Measurements from ENCODE around the gene GAREM2. TPM values are rescaled to one million over a fixed set of nuclear protein-coding genes. Genes with fewer than 3 reads are reported as not detected.

The GAREM2 gene
- total and polyA plus RNA-seq, 2 donors from 2014 or later, result 1.2 to 3.2 TPM

GRCh38 chr2:26169226-26169625 is 3.7 kb upstream of the GAREM2 start:
- intact Hi-C loops (cut with DNase I), result no loop called here
- no peak for TF ChIP-seq CTCF (IDR thresholded peaks at IDR 0.05; ENCODE audit: borderline replicate concordance, extremely low read depth, insufficient read depth)
- Histone ChIP-seq H3K4me3 (ENCODE audit: low read length in 3 of 3) (no peak overlapping the region), H3K36me3 (ENCODE audit: control insufficient read depth in 2 of 3, insufficient read depth in 3 of 3, low read length in 3 of 3) (no peaks in the 10 kb centered on the region), H3K27ac (ENCODE audit: low read depth in 2 of 2, low read length in 2 of 2) (no peak overlapping the region), H3K9me3 (ENCODE audit: control insufficient read depth in 2 of 3, insufficient read depth in 1 of 3, low read length in 3 of 3) (no peaks in the 10 kb centered on the region), H3K9ac (ENCODE audit: low read length in 3 of 3) (no peak overlapping the region), H3K4me1 (ENCODE audit: control insufficient read depth in 2 of 3, insufficient read depth in 2 of 3, low read depth in 1 of 3, low read length in 3 of 3) (peaks cover 0 to 5% (median 0%) of the 10 kb centered on the region in 3 donors), H3K27me3 (ENCODE audit: control insufficient read depth, insufficient read depth, low read length) (no peaks in the 10 kb centered on the region)
- DNase-seq (no peak), FAIRE-seq (no peak)

- H3K27me3 ChIP-seq (ENCODE audit: control insufficient read depth, insufficient read depth, low read length), result peaks cover 3% of the 10 kb centered on the region
- DNase-seq (no peak), FAIRE-seq (no peak)
- intact Hi-C loops (cut with DNase I), result no loop called here
- no peaks in the 10 kb centered on the region for H3K9me3 ChIP-seq (ENCODE audit: control insufficient read depth in 2 of 3, insufficient read depth in 1 of 3, low read length in 3 of 3)
- no peak overlapping the region for H3K9ac ChIP-seq (ENCODE audit: low read length in 3 of 3)
- TF ChIP-seq CTCF (IDR thresholded peaks at IDR 0.05; ENCODE audit: borderline replicate concordance, extremely low read depth, insufficient read depth), result no peak
- H3K36me3 ChIP-seq (ENCODE audit: control insufficient read depth in 2 of 3, insufficient read depth in 3 of 3, low read length in 3 of 3), result no peaks in the 10 kb centered on the region
- no peak overlapping the region for H3K27ac ChIP-seq (ENCODE audit: low read depth in 2 of 2, low read length in 2 of 2)
- no peaks in the 10 kb centered on the region for H3K4me1 ChIP-seq (ENCODE audit: control insufficient read depth in 2 of 3, insufficient read depth in 2 of 3, low read depth in 1 of 3, low read length in 3 of 3)
- no peak overlapping the region for H3K4me3 ChIP-seq (ENCODE audit: low read length in 3 of 3)
These were observed 3.0 kb upstream of the GAREM2 start for GRCh38 chr2:26169681-26170414.

- Histone ChIP-seq H3K4me1 (ENCODE audit: control insufficient read depth in 2 of 3, insufficient read depth in 2 of 3, low read depth in 1 of 3, low read length in 3 of 3) (no peaks in the 10 kb centered on the region), H3K9ac (ENCODE audit: low read length in 3 of 3) (no peak overlapping the region), H3K4me3 (ENCODE audit: low read length in 3 of 3) (no peak overlapping the region), H3K27me3 (ENCODE audit: control insufficient read depth, insufficient read depth, low read length) (peaks cover 3% of the 10 kb centered on the region), H3K27ac (ENCODE audit: low read depth in 2 of 2, low read length in 2 of 2) (no peak overlapping the region), H3K36me3 (ENCODE audit: control insufficient read depth in 2 of 3, insufficient read depth in 3 of 3, low read length in 3 of 3) (no peaks in the 10 kb centered on the region), H3K9me3 (ENCODE audit: control insufficient read depth in 2 of 3, insufficient read depth in 1 of 3, low read length in 3 of 3) (no peaks in the 10 kb centered on the region)
- TF ChIP-seq CTCF (IDR thresholded peaks at IDR 0.05; ENCODE audit: borderline replicate concordance, extremely low read depth, insufficient read depth), result no peak
- no peak for FAIRE-seq
- DNase-seq, result no peak
- intact Hi-C loops (cut with DNase I), result no loop called here
These were observed 2.1 kb upstream of the GAREM2 start for GRCh38 chr2:26170795-26171194.

Data from kidney (tissue), 14 donors.